GM18873 (cell line): ENCODE measurements around the gene TNRC6B.

Experiments used
- ATAC-seq: cut with Tn5 transposase; IDR thresholded peaks from one replicate; pipeline ENCODE4 v1.9.1; 2021; ENCODE audit warnings: mild to moderate bottlenecking, moderate library complexity, moderate number of reproducible peaks; ENCODE audit not compliant: unreplicated experiment, low FRiP score

TNRC6B gene

DNA sequence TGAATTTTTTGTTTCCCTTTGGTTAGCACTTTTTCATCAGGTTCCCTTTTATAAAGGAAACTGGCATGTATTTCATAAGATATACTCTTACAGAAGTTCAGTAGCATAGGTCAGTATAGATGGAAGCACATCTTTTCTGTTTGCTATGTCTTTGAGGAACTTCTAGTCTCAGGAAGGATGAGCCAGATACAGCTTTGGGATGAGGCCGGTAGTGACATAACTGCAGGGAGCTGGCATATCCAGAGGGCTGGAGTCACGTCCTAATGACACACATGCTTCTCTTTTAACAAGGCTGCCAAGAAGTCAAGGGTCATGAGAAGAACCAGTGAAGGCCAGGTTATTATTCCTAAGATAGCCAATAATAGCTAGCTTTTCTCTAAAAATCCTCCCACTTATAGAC is 135.3 kb downstream of the TNRC6B start:
- no peak for ATAC-seq

DNA sequence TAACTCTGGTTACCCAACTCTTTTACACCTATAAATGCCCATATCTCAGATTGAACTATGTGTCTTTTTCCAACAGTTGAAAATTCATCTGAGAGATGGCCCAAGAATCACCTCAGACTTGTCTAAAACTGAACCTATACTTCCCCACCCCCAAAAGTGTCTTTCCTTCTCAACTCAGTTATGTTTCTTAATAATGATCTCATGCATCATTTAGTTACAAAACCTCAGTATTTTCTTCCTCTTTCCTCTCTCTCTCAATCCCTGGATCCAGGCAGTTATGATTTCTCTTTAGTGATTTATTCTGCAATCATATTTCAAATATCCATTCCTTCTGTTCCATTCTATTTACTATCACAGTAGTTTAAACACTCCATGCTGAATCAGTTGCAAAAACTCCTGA is 136.3 kb downstream of the TNRC6B start:
- no peak for ATAC-seq

DNA sequence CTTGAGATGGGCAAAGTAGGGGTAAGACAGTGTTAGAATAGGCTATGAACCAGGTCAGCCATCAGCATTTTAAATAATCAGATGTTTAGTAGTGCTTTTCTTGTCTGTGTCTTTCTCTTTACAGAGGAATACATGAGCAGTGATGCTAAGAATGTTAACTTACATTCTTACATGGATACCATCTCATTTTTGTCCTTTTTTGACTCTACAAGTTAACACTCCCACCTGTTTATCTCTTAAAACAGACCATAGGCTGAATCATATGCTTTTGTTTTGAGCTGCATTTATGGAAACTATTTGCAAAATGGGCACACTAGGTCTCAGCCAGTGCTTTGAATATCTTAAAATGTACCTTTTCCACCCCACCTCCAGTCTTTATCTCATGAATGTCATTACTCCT is 143.0 kb downstream of the TNRC6B start:
- no peak for ATAC-seq

DNA sequence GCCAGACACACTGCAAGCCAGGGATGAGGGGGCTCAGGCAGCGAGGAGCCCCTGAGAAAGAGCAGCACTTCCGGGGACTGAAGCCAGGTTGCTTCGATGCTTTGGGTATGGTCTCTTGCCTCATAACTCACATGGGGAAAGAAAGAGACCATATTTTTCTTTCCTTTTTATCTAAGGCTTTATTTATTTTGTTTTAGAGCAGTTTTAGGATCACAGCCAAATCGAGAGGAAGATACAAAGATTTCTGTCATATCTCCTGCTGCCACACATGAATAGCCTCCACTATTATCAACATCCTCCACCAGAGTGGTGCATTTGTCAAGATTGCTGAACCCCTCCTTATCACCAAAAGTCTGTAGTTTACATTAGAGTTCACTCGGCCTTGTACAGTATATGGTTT is 144.3 kb downstream of the TNRC6B start:
- no peak for ATAC-seq

DNA sequence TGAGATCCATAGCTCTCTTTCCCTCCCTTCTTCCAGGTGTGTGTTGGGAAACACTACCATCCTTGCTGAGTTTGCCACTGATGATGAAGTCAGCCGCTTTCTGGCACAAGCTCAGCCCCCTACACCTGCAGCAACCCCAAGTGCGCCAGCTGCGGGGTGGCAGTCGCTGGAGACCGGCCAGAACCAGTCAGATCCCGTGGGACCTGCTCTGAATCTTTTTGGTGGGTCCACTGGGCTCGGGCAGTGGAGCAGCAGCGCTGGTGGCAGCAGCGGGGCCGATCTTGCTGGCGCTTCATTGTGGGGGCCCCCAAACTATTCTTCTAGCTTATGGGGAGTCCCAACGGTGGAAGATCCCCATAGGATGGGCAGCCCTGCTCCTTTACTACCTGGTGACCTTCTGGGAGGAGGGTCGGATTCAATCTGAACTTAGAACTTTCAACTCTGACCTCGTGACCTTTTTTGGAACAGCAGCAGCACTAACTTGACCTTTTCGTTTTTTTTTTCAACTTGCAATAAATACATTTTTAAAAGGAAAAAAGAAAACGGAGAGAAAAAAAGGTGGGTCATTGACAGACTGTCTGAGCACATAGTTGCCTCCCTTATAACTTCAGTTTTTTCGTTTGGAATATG is 145.2 kb downstream of the TNRC6B start:
- no peak for ATAC-seq

DNA sequence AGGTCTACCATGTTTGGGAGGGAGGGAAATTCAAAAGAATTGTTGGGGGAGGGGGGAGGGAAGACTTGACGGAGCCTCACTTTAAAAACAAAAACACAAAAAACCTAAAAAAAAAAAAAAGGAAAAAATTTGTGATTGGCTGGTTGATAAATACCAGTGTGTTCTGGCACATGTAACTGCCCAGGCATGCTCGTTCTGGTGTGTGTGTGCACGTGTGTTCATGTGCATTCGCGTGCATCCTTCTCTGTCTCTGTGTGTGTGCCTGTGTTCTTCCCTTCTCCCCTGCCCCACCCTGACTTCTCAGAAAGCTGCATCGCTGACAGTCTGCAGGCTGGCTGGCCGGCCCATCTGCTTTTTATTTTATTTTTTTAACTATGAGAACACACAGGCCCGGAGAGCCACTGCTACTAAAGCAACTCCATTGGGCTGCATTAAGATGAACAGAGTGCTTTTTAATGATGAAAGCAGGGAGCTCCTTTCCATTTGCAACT is 146.0 kb downstream of the TNRC6B start:
- ATAC-seq = no peak

DNA sequence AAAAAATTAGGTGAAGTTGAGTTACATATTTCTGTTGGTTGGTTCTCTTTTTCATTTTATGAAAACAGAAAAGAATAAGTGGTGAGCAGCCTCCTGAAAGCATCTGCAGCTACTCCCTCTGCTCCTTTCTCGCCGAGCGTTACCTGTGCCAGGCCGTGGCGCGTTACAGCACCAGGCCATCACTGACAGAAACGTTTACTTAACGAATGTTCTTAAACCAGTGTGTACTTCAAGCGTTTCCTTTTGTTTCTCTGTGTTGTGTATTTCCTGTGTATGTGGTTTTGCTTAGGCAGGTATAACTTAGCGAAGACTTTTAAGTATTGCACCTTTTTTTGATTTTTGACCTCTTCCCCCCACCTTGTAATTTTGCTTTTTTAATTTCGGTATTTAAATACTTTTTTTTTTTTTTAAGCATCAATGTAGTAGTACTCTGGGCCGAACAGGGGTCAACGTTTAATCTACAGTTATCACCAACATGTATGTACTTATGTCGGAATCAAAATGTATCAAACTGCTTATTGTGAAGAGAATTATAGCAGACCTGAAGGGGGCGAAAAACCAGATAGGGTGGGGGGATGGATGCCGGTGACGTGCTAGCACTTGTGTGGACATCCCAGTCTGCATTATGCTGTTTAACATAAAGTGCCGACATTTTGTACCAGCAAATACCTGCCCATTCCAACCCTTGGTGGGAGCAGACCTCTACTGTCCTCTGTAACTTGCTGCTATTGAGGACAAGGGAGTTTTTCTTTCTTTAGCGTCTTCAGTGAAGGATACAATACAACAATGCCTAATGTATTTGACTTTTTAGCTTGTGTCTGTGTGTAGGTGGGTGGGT is 147.0 kb downstream of the TNRC6B start:
- no peak for ATAC-seq

DNA sequence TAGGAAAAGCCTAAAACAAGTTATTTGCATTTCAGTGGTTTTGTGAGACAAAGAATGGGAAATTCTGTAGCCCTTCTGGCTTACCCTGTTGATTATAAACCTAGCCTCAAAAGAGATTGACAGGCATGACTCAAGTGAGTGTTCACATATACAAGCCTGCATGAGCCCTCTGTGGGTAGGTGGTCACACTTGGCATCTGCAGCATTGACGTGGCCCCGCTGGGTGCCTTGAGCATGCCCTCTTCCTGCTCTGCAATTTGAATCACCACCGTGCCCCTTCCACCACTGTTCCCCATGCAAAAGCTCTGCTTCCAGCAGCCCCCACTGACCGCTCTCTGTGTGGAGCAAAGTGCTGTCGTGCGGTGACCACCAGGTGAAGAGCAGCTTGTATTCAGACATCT is 147.6 kb downstream of the TNRC6B start:
- no peak for ATAC-seq

DNA sequence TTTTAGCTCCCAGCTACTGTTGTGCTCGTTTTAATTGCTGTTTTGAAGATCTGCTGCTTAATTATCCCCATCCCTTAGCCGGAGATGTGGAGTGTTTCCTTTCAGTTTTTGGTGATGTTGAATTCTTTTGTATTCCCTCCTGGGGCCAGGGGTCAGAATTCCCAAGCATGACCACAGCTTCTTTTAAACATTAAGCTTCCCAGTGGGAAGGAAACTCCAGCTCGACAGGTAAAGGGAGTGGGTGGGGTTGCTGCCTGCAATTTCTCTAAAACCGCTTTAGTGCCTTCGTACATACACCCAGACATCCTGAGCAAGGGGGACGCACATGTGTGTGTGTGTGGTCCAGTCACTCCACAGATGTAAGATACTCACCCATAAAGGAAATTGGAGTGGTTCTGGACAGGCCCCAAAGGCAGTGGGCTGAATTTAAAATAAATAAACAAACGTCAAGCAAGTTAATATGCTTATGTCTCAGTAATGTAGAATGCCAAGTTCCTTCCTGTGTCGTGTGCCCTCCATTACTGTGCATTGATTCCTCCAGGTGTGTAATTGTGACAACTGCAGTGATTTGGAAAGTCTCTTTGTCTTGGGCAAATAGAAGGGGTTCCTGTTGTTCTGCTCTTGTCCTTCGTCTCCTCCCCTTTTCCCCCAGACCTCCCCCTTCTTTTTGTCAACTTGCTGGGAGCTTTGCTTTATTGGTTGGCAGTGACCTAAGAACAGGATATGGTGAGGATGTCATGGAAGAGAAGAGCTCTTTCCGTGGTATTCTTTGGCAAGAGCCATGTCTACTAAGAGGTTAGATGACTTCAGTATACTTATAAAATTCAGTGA is 149.4 kb downstream of the TNRC6B start:
- no peak for ATAC-seq

DNA sequence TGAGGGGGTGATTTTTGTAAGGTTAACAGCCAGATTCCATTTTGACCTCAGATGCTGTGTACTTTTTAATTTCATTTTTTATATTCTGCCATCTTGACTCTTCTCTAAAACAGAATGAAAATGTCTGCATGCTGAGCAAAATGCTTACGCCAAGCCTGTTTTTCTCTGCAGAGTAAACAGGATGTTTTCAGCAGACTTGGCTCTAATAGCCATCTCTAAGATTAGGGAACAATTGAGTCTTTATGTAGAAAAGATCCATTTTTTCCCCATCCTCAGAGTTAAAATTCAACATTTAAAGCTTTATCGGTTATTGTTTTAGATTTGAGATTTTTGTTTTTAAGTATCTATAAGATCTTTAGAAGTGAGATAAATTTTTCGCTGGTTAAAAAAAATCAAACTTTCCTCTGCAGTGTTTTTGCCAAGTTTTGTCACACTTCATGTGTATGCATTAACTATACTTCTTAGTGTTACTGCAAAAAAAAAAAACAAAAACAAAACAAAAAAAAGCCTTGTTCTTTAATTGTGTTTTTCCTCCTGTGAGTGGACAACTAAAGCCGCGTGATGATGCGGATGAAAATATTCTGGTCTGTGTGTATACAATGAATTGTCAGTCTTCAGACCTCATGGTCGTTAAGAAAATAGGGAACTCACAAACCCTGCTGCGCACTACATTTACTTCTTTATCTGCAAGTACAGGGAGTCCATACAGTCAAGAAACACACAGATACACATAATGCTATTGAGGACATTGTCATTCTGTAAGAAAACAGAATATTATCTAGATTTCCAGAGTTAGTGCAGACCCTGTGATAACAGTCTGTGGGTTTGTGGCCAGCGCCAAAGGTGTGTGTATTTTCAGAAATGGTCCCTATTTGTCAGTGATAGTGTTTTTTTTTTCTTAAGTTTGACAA is 151.1 kb downstream of the TNRC6B start:
- no peak for ATAC-seq

DNA sequence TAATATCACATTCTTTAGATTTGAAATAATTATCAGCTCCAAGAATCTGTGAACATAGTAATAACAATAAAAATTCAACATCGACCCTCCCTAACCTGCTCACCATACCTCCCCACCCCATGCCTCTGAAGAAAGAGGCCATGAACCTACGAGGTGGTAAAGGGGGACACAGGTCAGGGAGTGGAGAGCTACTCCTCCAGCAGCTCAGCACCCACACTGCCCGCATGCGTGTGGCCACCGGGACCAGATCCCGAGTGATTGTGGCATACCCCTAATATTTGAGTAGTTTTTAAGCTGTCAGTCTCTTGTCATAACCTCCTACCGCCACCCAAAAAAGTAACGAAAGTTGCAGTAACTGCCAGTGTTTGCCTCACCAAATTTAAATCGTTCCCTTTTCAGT is 151.7 kb downstream of the TNRC6B start:
- ATAC-seq = no peak

DNA sequence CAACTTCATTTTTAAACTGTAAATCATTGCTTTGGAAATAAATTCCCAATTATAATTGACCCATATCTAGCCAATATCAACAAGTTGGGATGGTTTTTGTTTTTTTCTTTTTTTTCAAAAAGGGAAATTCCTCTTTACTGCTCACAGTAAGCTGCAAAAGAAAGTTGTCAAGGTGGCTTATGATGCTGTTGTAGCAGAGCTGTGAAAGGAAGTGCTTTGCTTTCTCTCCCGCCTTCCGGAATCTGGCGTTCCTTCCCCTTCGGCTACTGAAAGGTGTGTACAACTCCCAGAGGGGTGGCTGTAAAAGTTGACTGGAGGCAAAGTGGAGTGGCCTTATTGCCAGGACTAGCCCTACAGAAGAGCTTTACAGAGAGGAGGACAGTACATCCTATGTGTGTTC is 152.4 kb downstream of the TNRC6B start:
- no peak for ATAC-seq

DNA sequence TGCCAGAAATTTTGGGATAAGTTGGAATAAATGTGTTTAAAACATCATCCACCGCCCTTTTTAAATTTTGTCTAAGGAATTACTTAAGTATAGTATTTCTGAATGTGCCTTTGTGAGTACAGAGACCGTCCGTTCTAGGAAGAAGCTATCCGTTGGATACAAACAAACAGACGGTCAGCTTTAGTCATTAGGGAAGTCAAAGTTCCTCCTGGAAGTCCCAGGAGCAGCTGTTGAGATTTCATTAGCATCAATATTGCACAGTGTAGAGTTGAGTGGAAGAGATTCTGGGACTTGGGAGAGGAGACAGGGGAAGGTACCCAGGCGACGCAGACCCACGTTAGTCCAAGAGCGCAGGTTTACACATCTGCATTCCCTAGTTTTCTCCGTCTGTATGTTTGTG is 152.9 kb downstream of the TNRC6B start:
- no peak for ATAC-seq

DNA sequence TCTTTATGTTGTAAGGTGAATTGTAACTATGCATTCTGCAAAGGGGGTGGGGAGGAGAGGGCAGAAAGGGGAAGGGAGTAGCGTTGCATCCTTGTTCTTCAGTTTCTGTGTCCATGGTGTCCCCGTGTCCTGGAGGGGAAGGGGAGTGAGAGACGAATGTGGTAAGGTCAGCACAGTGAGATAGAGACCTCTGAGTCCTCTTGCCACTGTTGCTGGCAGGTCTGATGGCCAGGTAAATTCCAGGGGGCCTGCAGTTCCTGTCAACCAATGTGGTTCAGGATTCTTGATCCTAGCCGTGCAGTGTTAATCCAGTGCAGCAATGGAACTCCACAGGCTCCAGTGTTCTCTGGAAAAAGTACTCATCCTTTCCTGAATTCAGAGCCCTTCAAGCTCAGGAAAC is 154.0 kb downstream of the TNRC6B start:
- ATAC-seq = no peak

DNA sequence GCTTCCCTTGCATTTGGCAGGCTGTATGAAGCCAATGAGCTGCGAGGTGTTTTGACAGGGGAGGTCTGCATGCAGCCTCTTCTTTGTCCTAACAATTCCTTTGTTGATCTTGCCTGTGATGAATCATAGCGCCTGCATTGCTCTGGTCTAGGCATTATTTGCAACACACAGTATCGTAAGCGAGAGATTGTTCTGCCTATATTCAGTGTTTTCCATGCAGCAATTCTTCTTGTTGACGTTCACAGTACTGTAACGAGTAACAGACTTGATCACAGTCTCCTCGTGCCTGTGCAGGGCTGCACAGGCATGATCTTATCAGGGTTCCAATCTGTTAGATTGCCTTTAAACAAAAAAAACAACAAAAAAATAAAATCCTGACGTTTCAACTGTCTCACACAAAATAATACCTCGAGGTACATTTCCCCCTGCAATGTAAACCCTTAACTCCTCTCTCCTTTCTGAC is 154.6 kb downstream of the TNRC6B start:
- ATAC-seq = no peak

DNA sequence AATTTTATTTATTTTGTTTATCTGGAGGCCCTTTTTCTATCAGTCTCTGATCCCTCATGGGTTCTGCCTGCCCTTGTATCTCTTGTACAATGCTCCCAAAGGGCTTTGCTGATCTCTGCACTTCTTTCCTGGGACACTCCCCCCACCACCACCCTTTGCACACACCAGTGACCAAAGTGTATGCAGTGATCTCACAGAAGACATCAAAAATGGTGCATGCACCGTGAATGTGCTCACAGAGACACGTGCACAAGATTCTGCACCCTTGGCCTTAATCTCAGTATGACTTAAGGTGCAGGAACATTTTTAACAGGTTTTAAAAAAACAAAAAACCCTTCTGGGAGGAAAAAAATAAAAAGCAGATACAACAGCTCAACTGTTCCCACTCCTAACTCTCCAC is 156.3 kb downstream of the TNRC6B start:
- no peak for ATAC-seq

DNA sequence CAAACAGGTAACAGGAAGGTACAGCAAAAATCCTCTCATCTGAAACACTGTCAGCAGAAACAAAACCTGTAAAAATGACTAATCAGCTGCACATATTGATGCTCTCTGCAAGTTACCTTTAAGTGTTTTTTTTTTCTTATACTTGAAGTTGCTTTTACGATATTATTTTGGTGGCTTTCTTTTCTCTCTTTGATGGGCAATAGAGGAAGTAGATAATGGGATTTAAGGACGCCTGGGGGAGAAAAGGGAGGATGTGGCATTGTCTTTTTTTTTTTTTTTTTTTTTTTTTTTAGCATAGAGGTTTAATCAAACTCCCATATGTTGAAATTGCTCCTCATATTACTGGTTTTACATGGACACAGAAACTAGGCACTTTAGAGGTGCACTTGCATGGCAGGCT is 157.2 kb downstream of the TNRC6B start:
- ATAC-seq = no peak

DNA sequence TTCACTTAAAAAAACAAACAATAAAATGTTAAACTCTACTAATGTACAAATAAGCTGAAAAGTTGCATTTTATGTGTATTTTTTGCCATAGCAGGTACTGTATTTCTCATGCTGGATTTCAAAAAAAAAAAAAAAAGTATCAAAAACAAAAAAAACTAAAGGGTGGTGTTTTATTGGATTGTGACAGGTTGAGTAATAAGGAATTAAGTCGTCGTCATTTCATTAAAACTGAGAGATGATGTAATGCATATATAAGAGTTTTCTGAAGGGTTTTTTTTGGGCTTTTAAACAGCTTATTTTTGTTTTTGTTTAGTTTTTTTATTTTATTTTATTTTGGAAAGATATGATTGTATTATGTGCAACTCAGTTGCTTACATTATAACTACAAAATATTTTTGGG is 157.6 kb downstream of the TNRC6B start:
- no peak for ATAC-seq

DNA sequence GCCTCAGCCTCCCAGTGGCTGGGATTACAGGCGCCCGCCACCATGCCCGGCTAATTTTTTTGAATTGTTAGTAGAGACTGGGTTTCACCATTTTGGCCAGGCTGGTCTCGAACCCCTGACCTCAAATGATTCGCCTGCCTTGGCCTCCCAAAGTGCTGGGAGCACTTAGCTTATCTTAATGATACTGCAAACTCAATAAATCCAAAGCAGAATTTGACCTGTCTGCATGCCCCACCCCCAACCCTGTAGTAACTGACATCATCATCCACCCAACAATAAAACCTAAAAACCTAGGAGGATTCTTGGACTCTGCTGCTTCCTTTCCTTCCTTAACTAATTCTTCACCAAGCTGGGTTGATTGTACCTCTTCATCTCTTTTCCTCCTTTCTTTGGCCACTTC is 162.3 kb downstream of the TNRC6B start:
- ATAC-seq = no peak

DNA sequence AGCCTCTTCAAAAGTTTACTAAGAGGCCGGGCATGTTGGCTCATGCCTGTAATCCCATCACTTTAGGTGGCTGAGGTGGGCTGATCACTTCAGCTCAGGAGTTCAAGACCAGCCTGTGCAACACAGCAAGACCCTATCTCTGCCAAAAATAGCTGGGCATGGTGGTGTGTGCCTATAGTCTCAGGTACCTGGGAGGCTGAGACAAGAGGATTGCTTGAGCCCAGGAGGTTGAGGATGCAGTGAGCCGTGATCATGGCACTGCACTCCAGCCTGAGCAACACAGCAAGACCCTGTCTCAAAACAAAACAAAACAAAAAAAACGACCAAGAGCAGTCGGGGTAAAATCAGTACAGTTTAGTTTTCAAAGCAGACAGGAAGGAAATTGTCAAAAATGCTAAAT is 163.9 kb downstream of the TNRC6B start:
- no peak for ATAC-seq
